HG03520 (cell line): ENCODE results near the gene TMEM63C.

Source experiments
- ATAC-seq: cut with Tn5 transposase; IDR thresholded peaks from one replicate; pipeline ENCODE4 v1.9.1; 2021; ENCODE audit warnings: mild to moderate bottlenecking, moderate library complexity; ENCODE audit not compliant: unreplicated experiment

The TMEM63C gene

GRCh38 chr14:77250927-77251326 lies 69.3 kb downstream of the TMEM63C start:
- no peak for ATAC-seq

GRCh38 chr14:77251870-77252269 lies 70.3 kb downstream of the TMEM63C start:
- no peak for ATAC-seq

GRCh38 chr14:77253333-77254190 lies 72.0 kb downstream of the TMEM63C start:
- ATAC-seq = no peak

- ATAC-seq = no peak
Measured at GRCh38 chr14:77256694-77257093, 75.1 kb downstream of the TMEM63C start.

GRCh38 chr14:77257700-77258099 lies 76.1 kb downstream of the TMEM63C start:
- no peak for ATAC-seq

GRCh38 chr14:77258566-77258965 lies 77.0 kb downstream of the TMEM63C start:
- no peak for ATAC-seq

- no peak for ATAC-seq
Measured at GRCh38 chr14:77259025-77259715, 77.6 kb downstream of the TMEM63C start.

GRCh38 chr14:77260199-77260598 lies 78.6 kb downstream of the TMEM63C start:
- ATAC-seq = no peak

- no peak for ATAC-seq
Measured at GRCh38 chr14:77260631-77261030, 79.0 kb downstream of the TMEM63C start.

- ATAC-seq = no peak
Measured at GRCh38 chr14:77264466-77265186, 83.0 kb downstream of the TMEM63C start.

- no peak for ATAC-seq
Measured at GRCh38 chr14:77265187-77265515, 83.6 kb downstream of the TMEM63C start.

- no peak for ATAC-seq
Measured at GRCh38 chr14:77265561-77266335, 84.2 kb downstream of the TMEM63C start.

- ATAC-seq = no peak
Measured at GRCh38 chr14:77266336-77266735, 84.7 kb downstream of the TMEM63C start.

GRCh38 chr14:77267937-77268699 lies 86.5 kb downstream of the TMEM63C start:
- no peak for ATAC-seq

GRCh38 chr14:77268989-77269600 lies 87.5 kb downstream of the TMEM63C start:
- ATAC-seq = no peak

GRCh38 chr14:77270361-77271112 lies 88.9 kb downstream of the TMEM63C start:
- ATAC-seq = no peak

- ATAC-seq = no peak
Measured at GRCh38 chr14:77271113-77271710, 89.6 kb downstream of the TMEM63C start, which contains the start of gene NGB. Gene NGB (minus strand): TSS chr14:77271206. CDS start chr14:77270937, 269 bp downstream.

- no peak for ATAC-seq
Measured at GRCh38 chr14:77272261-77272660, 90.7 kb downstream of the TMEM63C start.

- ATAC-seq = no peak
Measured at GRCh38 chr14:77273796-77274195, 92.2 kb downstream of the TMEM63C start.
